Measurements from ENCODE around the gene CCDC85C.

CCDC85C gene

DNA sequence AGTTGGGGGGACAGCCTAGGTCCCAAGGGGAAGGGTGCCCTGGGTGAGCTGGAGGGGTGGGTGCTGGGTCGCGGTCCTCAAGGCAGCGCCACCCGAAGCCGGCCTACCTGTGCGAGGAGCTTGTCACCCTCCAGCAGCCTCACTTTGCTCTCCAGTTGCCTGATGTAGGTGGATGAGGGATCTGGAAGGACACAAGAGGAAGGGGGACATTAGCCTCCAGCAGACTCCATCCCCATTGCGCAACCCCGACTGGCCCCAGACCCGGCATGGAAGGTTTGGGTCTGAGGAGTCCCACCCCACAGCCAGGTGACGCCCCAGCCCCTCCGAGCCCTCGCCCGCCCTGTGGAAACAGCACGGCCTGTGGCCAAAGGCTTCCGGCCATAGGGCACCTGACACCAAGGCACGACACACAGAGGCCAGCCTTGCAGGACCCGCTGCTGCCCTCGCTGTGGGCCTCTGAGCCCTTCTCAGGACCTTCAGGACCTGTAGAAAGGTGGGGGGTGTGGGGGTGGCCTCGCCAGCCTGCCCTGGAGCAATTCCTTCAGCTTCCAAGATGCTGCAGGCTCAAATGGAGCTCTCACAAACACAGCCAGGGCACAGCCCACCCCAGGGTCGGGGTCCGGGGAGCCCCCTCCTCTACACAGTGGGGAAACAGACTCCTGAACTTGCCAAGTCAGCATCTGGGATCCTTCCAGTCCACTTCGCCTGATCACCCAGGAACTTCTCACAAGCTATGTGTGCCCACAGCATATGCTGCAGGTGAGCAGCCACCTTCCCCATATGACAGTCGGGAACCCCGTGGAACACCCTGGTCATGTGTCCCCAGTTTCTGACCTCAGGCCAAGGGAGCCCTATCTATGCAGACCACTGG is 67.9 kb downstream of the CCDC85C start:
- no peak for DNase-seq

DNA sequence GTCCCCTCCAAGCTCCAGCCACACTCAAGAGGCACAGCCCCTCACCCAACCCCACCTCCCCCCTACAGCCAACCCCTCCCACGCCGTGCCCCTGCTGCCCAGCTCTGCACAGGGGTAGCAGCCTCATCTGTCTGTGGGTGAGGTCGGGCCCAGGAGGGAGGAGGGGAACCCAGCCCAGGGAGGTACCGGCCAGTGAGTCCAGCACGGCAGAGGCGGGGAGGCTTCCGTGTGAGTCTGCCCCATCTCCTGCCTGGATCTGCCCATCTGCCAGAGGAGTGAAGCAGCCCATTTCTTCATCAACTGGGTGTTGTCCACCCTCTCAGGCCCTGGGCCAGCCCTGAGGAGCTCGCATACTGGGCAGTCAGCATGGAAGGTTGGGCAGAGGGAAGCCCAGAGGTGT is 68.6 kb downstream of the CCDC85C start:
- no peak for DNase-seq

DNA sequence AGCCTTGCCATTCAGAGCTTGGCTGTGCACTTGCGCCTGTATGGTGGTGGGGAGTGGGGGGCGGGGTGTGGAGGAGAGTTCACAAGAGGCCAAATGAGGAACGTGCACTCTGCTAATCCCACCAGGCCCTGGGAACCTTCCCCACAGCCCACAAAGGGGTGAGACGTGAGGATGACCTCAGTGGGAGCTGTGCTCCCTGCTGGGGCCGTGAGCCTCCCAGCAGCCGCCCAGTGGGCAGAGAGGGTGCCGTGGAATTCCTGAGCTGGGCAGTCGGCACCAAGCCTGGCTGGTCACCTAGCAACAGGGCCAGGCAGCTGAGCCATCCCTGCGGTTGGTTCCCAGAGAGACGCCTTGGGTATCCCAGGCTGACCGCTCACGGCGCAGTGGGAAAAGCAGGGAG is 69.1 kb downstream of the CCDC85C start:
- DNase-seq, result no peak

DNA sequence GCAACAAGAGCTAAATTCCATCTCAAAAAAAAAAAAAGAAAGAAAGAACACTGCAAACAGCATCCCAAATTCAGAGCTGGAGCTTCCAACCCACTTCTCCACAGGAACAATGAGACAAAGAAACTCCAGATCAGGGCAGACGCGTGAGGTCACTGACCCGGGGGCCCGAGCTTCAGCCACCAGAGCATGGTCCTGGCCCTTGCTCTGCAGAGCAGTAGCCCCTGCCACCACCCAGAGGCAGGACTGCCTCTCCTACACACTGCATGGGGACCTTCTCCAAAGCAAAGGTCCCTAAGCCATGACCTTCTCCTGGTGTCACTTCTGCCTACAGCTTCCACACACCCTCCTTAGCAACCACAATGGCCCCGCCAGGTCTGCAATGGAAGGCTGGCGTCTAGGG is 69.7 kb downstream of the CCDC85C start:
- no peak for DNase-seq

DNA sequence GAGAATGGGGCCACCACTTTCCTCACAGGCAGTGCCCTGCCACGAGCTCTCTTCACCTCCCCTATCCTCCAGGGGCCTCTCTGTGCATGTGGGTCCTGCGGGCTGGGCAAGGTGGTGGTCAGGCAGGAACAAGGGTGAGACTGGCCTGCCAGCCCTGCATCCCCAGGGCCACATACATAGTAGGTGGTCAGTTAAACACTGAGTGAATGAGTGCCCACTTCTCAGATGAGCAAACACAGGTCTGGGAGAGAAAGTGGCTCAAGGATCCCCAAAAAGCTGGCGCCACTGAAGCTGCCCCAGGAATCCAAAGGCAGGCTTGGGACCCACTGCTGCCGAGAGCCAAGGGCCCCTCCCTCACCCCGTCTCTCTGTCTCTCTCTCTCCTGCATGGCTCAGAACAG is 71.7 kb downstream of the CCDC85C start:
- no peak for DNase-seq

DNA sequence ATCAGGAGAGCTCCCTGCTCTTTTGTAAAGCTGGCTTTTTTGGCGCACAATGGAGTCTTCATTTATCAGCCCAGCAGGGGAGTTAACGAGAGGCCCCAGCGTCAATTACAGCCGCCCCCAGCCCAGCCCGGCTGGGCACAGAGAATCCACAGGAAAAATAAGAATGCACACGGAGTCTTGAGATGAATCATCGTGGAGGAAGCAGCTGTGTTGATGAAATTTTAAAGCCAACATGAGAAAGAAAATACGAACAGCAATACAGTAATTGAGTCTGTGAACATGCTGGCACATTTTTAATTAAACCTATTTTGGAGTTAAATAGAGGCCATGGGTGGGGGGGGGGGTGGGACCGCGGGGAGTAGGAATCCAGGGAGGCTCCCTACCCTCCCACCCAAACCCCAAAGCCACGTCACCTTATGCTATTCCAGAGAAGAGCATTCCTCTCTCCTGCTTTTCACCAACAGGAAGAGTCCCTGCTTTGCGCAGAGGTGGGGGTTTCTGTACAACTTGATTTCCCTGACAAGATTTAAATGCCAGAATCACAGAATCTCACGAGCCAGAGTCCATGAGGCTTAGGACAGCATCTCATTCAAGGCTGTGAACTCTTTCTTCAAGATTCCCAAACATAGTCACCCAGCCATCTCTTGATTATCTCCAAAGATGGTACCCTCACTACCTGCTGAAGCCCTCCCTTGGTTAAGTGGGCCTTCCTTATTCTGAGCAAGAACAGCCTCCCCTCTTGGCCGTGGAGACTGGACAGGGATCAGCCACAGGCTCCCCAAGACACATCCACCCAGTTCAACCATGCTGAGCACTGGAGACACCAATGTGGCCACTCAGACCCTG is 72.5 kb downstream of the CCDC85C start:
- DNase-seq, result peak; percentile 82

DNA sequence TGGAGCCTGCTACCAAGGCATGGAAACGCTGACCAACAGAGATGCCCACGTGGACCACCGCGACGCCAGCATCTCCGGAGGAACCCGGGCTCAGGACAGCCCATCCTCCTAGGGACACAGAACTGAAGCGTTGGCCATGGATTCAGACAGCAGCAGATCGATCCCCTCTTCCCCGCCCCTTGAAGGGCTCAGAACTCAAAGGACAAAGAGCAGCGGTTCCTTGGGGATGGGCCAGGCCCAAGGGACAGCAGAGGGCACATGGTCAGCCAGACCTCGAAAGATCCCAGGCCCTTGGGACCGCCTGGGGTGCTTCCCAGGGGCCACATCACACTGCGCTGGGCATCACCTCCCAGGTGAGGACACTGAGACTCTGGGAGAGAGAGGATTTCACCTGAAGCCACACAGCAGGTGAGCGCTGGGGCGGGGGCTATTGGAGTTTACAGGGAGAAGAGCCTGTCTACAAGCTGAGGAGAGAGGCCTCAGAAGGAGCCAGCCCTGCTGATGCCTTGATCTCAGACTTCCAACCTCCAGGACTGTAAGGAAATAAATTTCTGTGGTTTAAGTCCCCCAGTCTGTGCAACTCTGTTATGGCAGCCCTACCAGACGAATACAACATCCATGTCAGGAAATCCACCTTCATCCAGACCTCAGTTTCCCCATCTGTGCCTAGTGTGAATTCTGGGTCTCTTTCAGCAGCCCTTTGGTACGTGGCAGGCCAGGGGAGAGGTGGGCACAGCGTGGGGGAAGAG is 73.4 kb downstream of the CCDC85C start:
- peak; percentile 56 for DNase-seq

DNA sequence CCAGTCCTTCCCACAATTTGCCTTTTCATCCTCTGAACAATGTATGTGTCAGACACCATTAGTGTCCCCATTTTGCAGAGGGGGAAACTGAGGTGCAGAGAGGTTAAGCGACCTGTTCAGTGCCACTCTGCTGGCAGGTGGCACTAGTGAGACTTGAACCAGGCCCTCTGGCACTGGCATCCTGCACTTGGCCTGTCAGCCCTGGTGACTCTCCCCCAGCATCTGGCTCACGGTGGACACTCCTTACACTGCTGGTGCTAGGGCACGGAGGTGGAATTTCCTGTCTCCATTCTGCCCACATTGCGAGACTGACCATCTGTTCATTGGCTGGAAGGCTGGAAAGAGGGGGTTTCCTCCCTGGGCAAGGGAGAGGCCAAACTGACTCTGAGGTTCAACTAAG is 74.1 kb downstream of the CCDC85C start:
- no peak for DNase-seq

DNA sequence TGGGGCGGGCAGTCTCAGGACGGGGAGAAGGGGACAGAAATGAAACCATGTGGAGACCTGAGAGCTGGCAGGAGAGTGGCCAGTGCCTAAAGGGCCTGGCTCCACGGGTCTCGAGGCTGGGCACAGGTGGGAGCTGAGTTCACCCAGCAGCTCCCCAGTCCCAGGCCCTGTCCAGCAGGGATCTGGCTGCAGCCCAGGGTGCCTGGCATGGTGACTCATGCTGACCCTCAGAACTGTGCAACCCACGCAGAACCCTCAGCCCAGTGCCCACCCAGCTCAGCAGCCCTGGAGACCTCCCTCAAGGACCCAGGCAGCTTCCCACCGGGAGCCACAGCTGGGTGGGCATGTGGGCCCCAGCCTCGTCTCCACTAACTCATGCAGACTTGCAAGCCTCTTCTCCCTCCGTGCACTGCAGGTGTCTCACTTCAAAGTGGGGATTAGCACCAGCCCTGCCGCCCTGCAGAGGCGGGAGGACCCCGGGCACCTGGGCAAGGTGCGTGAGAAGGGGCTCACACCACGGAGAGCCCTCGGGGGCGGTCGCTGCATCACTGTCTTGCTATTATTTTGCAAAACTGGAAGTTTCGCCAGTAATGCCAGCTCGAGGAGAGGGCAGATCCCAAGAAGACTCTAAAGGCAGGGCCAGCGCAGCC is 76.5 kb downstream of the CCDC85C start:
- DNase-seq, result no peak

DNA sequence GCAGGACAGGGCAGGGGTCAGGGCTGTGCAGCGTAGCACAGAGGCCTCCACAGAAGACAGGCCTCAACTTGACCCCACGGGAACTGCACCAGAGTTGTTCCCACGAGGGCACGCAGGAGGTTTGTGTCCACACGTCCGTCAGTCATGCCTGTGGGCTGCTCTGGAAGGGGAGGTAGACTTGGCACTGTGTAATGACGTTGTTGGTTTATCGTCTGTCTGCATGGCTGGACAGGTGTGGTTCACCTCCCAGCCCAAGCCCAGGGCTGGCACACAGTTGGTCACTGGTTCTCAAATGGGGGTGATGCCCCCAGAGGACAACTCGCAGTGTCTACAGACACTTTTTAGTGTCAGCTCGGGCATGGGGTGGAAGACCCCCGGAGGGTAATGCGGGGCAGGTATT is 77.0 kb downstream of the CCDC85C start:
- DNase-seq, result no peak

DNA sequence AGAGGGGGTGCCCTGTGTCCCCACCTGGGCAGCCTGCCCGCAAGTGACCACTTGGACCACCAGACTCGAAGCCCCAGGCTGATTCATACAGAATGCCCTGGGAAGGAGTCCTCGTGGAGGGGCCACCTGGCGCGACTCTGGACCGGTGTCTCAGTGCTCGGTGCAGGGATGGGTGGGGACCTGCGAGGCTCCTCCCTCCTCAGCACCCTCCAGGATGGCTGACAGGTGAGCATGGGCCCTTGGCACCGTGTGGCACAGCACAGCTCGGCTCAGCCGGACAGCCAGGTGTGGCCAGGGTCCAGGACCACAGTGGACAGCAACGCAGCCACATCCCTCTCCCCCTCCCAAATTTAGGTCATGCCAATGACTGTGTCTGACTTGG is 78.3 kb downstream of the CCDC85C start:
- DNase-seq, result no peak

DNA sequence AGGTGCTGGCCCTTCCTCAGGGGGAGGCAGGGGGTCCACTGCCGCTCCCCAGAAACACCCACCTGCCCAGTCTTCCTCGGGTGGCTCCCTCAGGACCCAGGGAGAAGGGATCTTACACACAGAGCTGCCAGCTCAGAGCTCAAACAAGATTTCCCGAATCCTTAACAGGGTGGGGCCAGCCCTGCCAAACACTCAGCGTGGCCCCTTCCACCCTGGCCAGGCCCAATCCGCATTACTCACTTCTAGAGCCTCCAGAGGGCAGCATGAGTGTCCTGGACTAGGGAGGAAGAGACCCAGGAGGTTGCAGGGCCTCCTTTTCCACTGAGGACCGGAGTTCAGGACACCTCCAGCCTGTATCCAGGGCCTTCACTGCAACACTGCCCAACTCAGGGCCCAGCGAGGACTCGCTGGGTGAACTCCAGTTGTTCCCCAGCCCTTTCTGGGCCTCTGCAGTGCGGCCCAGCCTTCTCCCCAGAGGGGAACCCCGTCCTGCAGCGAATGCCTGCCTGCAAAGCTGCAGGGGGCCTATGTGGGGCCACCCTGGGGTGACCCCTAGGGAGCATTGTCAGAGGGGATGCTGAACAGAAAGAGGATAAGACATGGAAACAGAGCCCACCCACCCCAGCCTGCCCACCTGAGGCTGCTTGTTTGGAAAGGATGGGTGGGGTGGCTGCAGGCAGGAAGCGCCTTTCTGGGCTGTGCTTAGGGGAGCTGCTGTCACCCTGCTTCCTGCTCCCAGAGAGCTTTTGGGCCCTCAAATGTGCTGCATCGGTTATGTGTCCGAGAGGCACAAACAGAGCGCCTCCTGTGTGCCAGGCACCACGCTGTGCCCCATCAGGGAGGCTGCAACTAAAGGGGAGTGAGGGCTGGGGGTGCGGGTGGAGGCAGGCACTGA is 79.0 kb downstream of the CCDC85C start:
- peak; percentile 60 for DNase-seq

DNA sequence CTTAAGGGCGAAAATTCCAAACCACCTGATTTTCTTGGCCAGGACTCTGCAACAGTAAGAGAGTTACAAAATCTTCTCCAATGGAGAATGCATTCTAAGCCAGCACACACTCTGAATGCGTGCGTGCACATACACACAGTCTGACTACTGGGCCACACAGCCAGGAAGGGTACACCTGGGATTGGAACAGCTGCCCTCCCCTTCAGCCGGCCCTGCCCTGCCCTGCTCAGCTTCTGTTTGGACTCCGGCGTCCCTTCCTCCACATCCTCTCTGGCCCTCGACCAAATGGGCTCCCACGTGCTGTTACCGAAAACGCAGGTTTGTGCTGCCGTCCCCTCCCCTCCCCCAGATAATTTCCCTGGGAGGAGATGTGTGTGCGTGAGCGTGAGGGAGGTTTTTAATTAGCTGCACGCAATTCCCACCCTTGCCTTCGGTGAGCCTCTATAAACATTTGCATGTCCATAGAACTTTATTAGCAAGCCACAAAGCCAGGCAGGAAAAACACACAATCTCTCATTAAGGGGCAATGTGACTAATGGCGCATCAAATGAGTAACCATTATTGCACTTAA is 79.8 kb downstream of the CCDC85C start:
- no peak for DNase-seq

DNA sequence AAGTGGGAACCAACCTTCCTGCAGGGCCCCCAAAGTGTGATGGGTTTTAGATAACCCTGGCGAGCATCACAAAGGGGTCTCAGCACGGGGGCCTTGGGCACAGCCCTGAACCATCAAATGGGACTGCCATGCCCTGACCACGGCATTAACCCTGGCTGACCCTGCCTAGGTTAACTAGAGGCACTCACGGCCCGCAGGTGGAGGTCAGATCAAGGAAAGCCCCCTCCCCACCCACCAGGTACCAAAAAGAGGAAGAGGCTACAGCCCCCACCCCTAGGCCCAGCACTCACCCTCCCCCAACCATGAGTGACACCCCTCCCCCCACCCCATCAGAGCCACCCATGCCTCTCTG is 80.3 kb downstream of the CCDC85C start:
- DNase-seq, result no peak

DNA sequence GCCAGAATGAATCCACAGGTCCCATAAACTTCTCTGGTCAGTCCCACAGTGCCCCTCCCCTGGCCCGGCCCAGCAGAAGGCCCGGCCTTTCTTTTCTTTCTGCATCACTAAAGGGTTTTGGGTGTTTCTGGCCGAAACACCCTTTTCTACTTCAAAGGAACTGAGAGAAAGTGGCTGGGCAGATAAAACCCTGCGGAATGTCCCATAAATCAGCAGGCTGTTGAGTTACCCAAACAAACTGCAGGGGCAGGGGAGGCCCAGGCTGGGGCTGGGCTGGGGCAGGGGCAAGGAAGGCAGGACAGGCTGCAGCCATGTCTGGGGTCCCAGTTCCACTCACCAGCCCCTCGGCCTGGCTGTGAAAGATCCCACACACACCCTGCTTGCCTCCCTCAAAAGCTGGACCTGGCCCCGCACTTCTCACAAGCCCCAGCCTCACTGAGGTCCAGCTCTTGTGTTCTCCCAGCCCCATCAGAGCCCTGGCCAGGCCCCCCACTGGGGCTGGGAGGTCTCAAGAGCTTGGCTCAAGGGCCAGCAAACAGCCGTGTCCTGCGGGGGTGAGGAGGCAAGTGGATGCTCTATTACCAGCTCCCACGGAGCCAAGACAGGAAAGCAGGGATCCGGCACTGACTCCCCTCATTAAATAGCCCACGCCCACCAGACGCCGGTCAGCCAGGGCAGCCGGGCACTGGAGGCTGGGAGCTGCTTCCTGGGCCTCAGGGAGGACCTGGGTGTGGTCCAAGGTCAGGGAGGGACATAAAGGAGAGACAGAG is 80.9 kb downstream of the CCDC85C start:
- DNase-seq, result peak; percentile 40

DNA sequence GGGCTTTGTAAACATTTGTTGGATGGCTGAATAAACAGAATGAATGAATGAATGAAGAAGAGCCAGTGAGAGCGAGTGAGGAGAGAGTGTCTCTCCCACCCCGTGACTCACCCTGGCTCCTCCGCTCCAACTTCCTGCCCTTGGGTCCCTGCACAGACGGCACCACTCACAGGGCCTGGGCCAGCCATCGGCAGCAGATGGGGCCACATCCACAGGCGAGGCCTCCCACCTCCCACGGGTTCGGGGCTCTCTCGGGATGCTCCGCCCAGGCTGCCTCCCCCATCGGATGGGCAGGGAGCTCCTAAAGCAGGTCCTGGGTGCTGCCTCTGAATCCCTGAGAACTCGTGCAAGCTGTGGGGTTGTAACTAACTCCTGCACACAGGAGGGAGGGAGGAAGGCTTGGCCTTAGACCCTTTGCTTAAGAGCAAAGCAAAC is 81.5 kb downstream of the CCDC85C start:
- DNase-seq, result peak; percentile 71

DNA sequence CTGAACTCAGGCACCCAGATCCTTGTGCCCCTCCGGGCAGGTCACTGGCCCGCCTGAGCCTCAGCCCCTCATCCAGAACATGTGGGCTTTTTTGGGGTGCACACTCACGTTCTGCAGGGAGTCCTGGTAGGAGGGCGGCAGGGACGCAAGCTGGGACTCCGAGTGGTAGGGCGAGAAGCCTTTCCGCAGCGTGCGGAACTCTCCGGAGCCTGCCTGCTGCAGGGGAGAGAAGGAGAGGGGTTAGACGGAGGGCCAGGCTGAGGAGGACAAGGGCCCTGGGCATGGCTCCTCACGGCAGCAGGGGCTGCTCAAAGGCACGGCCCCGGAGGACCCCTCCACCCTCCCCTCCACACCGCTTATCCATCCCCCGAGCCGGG is 82.0 kb downstream of the CCDC85C start:
- DNase-seq, result no peak

DNA sequence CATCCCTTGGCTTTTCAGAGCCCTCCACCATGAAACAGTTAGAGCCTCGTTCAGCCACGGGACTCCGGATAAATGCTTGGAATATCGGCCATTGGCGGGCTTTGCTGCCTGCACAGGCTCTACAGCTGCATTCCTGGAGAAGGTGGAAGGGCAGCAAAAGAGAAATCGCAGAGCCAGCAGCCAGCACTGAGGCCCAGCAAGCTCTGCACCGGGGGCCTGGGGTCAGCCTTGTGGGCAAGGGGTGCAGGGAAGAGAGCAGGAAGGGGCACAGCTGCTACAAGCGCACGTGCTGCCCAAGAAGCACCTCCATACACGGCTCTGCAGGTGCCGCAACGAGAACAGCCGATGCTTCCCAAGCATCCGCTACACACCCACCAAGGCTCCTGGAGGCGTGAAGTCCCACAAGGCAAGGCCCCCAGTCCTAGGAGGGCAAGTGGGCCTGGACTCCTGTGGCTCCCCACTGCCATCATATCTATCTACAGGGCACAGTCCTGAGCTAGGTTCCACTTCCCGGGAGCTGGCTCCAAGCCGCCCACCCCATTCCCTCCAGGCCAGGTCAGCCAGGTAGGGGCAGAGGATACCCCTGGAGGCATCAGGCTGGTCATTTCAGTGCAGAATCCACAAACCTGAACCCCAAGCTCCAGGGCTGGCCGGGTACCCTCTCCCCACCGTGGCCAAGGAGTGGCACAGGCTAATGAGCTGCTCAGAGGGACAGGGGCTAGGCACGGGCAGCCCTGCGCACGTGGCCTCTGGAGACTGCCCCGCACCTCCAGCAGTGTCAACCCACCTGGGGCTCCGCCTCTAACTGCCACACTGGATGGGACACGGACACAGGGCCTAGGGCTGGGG is 82.6 kb downstream of the CCDC85C start:
- no peak for DNase-seq

DNA sequence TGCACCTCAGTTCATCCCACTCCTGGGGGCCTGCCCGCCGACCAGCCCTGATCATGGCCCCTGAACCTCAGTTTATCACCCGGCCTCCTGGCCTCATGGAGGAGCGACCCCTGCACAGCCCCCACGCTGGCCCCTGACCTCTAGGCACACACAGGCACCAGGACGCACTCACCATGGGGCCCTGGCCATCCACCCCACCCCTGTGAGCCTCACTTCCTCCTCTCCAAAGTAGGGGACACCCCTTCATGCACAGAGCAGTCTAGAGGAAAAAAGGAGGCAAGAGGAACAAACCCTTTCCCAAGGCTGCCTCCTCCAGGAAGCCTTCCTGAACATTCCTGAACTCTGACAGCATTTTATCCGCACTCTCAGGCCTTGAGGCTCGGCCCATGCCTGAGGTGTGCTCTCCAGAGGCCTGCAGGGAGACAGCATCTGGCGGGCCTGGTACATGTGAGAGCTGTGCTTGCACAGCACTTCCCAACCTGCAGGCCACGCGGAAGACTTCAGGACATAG is 83.4 kb downstream of the CCDC85C start:
- no peak for DNase-seq
